ENCODE data around the gene MTARC2.

MTARC2 gene

GRCh38 chr1:220818421-220819173 is 70.5 kb downstream of the MTARC2 start:
- Histone ChIP-seq H3K36me3 (no peaks in the 10 kb centered on the region), H3K9ac (no peak overlapping the region), H4K20me1 (no peaks in the 10 kb centered on the region), H3K4me3 (no peak overlapping the region), H3K9me3 (no peaks in the 10 kb centered on the region), H3K4me1 (no peaks in the 10 kb centered on the region), H3K27me3 (no peaks in the 10 kb centered on the region), H3K4me2 (no peak overlapping the region), H3K27ac (no peak overlapping the region)
- TF ChIP-seq Cebpa-rat (IDR thresholded peaks at IDR 0.05): no peak

GRCh38 chr1:220819467-220820026 is 71.4 kb downstream of the MTARC2 start:
- Histone ChIP-seq H3K4me1 (no peaks in the 10 kb centered on the region), H3K27ac (no peak overlapping the region)
- no peak for TF ChIP-seq Cebpa-rat (IDR thresholded peaks at IDR 0.05)

GRCh38 chr1:220824031-220824989 is 76.2 kb downstream of the MTARC2 start:
- H3K27me3 ChIP-seq: no peaks in the 10 kb centered on the region
- H3K9me3 ChIP-seq: no peaks in the 10 kb centered on the region
- no peak overlapping the region for H3K4me2 ChIP-seq
- no peaks in the 10 kb centered on the region for H3K36me3 ChIP-seq
- H3K27ac ChIP-seq: no peak overlapping the region
- H3K4me1 ChIP-seq: peaks cover 9% of the 10 kb centered on the region
- no peaks in the 10 kb centered on the region for H4K20me1 ChIP-seq
- no peak for TF ChIP-seq Cebpa-rat (IDR thresholded peaks at IDR 0.05)
- no peak overlapping the region for H3K4me3 ChIP-seq
- no peak overlapping the region for H3K9ac ChIP-seq

More at GRCh38 chr1:220819467-220820026, 71.4 kb downstream of the MTARC2 start:
- H3K4me2 ChIP-seq: no peak overlapping the region
- no peak overlapping the region for H3K4me3 ChIP-seq
- no peaks in the 10 kb centered on the region for H3K36me3 ChIP-seq
- H3K9ac ChIP-seq: no peak overlapping the region
- no peaks in the 10 kb centered on the region for H4K20me1 ChIP-seq
- H3K9me3 ChIP-seq: no peaks in the 10 kb centered on the region
- H3K27me3 ChIP-seq: no peaks in the 10 kb centered on the region

- H3K4me1 ChIP-seq: peaks cover 9% of the 10 kb centered on the region
- H3K27me3 ChIP-seq: no peaks in the 10 kb centered on the region
- no peaks in the 10 kb centered on the region for H3K36me3 ChIP-seq
- no peaks in the 10 kb centered on the region for H4K20me1 ChIP-seq
- peak overlapping the region; percentile 23; the same call in 1 of the 2 replicates for H3K4me2 ChIP-seq
- H3K9me3 ChIP-seq: no peaks in the 10 kb centered on the region
- no peak overlapping the region for H3K9ac ChIP-seq
- peak; percentile 13; the same call in 1 of the 2 replicates for TF ChIP-seq Cebpa-rat (IDR thresholded peaks at IDR 0.05)
- no peak overlapping the region for H3K27ac ChIP-seq
- no peak overlapping the region for H3K4me3 ChIP-seq
These were observed 77.9 kb downstream of the MTARC2 start for GRCh38 chr1:220825819-220826551.

GRCh38 chr1:220826729-220827128 is 78.6 kb downstream of the MTARC2 start:
- TF ChIP-seq Cebpa-rat (IDR thresholded peaks at IDR 0.05): no peak
- H3K27ac ChIP-seq: no peak overlapping the region

GRCh38 chr1:220827445-220828178 is 79.5 kb downstream of the MTARC2 start:
- no peaks in the 10 kb centered on the region for H3K27me3 ChIP-seq
- TF ChIP-seq Cebpa-rat (IDR thresholded peaks at IDR 0.05): no peak

More at GRCh38 chr1:220826729-220827128, 78.6 kb downstream of the MTARC2 start:
- no peak overlapping the region for H3K4me2 ChIP-seq
- no peak overlapping the region for H3K4me3 ChIP-seq
- no peaks in the 10 kb centered on the region for H4K20me1 ChIP-seq
- no peaks in the 10 kb centered on the region for H3K36me3 ChIP-seq
- H3K9ac ChIP-seq: no peak overlapping the region
- H3K9me3 ChIP-seq: no peaks in the 10 kb centered on the region
- H3K27me3 ChIP-seq: no peaks in the 10 kb centered on the region
- H3K4me1 ChIP-seq: peaks cover 9% of the 10 kb centered on the region

GRCh38 chr1:220828179-220828490 is 80.0 kb downstream of the MTARC2 start:
- Histone ChIP-seq H3K27me3 (no peaks in the 10 kb centered on the region), H3K4me3 (no peak overlapping the region), H3K4me1 (peaks cover 9% of the 10 kb centered on the region), H3K36me3 (no peaks in the 10 kb centered on the region), H3K9me3 (no peaks in the 10 kb centered on the region), H3K27ac (no peak overlapping the region), H3K4me2 (no peak overlapping the region), H3K9ac (no peak overlapping the region), H4K20me1 (no peaks in the 10 kb centered on the region)
- no peak for TF ChIP-seq Cebpa-rat (IDR thresholded peaks at IDR 0.05)

More at GRCh38 chr1:220827445-220828178, 79.5 kb downstream of the MTARC2 start:
- Histone ChIP-seq H3K27ac (no peak overlapping the region), H4K20me1 (no peaks in the 10 kb centered on the region), H3K4me2 (no peak overlapping the region), H3K9me3 (no peaks in the 10 kb centered on the region), H3K4me1 (peaks cover 9% of the 10 kb centered on the region), H3K9ac (no peak overlapping the region), H3K36me3 (no peaks in the 10 kb centered on the region), H3K4me3 (no peak overlapping the region)

- no peak for TF ChIP-seq Cebpa-rat (IDR thresholded peaks at IDR 0.05)
- no peak overlapping the region for H3K4me2 ChIP-seq
These were observed 80.9 kb downstream of the MTARC2 start for GRCh38 chr1:220828950-220829586.

More at GRCh38 chr1:220828950-220829586, 80.9 kb downstream of the MTARC2 start:
- Histone ChIP-seq H3K27me3 (no peaks in the 10 kb centered on the region), H3K9ac (no peak overlapping the region), H3K36me3 (no peaks in the 10 kb centered on the region), H3K4me3 (no peak overlapping the region), H3K4me1 (peaks cover 9% of the 10 kb centered on the region), H4K20me1 (no peaks in the 10 kb centered on the region), H3K9me3 (no peaks in the 10 kb centered on the region), H3K27ac (no peak overlapping the region)

Measured in BLaER1 (cell line).